ENCODE results near the gene TMEM94. TPM values are rescaled to one million over a fixed set of nuclear protein-coding genes. Genes with fewer than 3 reads are reported as not detected.

The TMEM94 gene
- total and polyA plus RNA-seq, 5 donors from 2014 or later: 4.0 to 94.7 (median 7.1) TPM

DNA sequence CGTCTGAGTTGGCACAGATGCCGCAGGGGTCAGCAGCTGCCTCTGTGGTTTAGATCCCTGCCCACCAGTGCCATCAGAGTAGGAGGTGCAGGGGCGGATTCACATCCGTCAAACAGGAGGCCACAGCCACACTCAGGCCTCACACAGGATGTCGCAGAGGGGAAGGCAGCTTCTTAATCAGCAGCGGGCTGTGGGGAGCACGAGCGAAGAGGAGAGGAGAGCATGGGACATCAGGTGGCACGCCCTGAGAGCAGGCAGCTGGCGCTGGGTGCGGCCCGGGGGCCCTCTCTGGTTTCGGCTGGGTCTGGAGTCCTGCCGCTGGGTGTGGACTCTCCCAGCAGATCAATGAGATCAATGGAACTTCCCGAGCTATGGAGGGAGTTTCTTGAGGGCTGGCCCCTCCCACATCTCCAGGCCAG lies 78.7 kb downstream of the TMEM94 start:
- Mint-ChIP-seq H3K27ac (peak overlapping the region; percentile 91 to 98 (median 93)), H3K9me3 (no peaks in the 10 kb centered on the region), H3K36me3 (peaks cover 4% of the 10 kb centered on the region), H3K27me3 (no peaks in the 10 kb centered on the region), H3K4me3 (peak overlapping the region in 3 of 4 donors; percentile 41 to 81 (median 48)), H3K4me1 (peaks cover 0 to 33% (median 20%) of the 10 kb centered on the region in 4 donors)
- Histone ChIP-seq H3K4me1 (ENCODE audit: control insufficient read depth, insufficient read depth, low read length, poor library complexity, severe bottlenecking) (peaks cover 14% of the 10 kb centered on the region), H3K9me3 (ENCODE audit: control insufficient read depth in 2 of 2, low read length in 2 of 2) (no peaks in the 10 kb centered on the region), H3K27me3 (ENCODE audit: control insufficient read depth, insufficient read depth, low read length) (no peaks in the 10 kb centered on the region), H3K4me3 (ENCODE audit: low read depth, low read length) (no peak overlapping the region), H3K36me3 (ENCODE audit: control insufficient read depth, insufficient read depth, low read length) (no peaks in the 10 kb centered on the region), H3K27ac (ENCODE audit: insufficient read depth, low read length, poor library complexity, severe bottlenecking) (peak overlapping the region; percentile 69)
- ATAC-seq (ENCODE audit: low read depth in 2 of 2): peak; percentile 95 to 98
- peak; percentile 13 to 93 (median 55) for DNase-seq

DNA sequence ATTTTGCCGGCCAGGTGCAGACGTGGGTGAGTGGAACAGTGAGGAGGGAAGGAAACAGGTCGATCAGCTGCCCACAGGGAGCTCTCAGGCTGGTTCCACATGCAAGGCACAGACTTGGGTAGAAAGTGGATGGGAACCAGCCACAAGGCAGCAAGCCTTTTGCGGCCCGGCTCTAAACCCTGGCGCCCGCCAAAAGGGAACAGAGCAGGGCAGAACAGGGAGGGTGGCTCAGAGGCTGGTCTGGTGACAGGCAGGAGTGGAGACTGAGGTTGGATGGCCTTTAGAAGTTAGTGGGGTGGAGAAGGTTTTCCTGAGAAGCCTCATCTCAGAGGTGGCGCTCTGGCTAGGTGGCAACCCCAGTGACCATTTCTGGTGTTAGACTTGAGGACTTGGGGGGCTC lies 79.4 kb downstream of the TMEM94 start:
- no peaks in the 10 kb centered on the region for H3K36me3 ChIP-seq (ENCODE audit: control insufficient read depth, insufficient read depth, low read length)
- peaks cover 14% of the 10 kb centered on the region for H3K4me1 ChIP-seq (ENCODE audit: control insufficient read depth, insufficient read depth, low read length, poor library complexity, severe bottlenecking)
- no peaks in the 10 kb centered on the region for H3K27me3 Mint-ChIP-seq
- H3K4me3 ChIP-seq (ENCODE audit: low read depth, low read length): no peak overlapping the region
- H3K9me3 ChIP-seq (ENCODE audit: control insufficient read depth in 2 of 2, low read length in 2 of 2): no peaks in the 10 kb centered on the region
- H3K27me3 ChIP-seq (ENCODE audit: control insufficient read depth, insufficient read depth, low read length): no peaks in the 10 kb centered on the region
- peaks cover 4% of the 10 kb centered on the region for H3K36me3 Mint-ChIP-seq
- peak overlapping the region; percentile 69 for H3K27ac ChIP-seq (ENCODE audit: insufficient read depth, low read length, poor library complexity, severe bottlenecking)
- no peak for ATAC-seq (ENCODE audit: low read depth in 2 of 2)
- H3K9me3 Mint-ChIP-seq: no peaks in the 10 kb centered on the region
- H3K4me3 Mint-ChIP-seq: peak overlapping the region in 1 of 4 donors; percentile 11
- peaks cover 0 to 33% (median 20%) of the 10 kb centered on the region in 4 donors for H3K4me1 Mint-ChIP-seq
- peak overlapping the region in 2 of 3 donors; percentile 76 to 93 for H3K27ac Mint-ChIP-seq
- no peak for DNase-seq

DNA sequence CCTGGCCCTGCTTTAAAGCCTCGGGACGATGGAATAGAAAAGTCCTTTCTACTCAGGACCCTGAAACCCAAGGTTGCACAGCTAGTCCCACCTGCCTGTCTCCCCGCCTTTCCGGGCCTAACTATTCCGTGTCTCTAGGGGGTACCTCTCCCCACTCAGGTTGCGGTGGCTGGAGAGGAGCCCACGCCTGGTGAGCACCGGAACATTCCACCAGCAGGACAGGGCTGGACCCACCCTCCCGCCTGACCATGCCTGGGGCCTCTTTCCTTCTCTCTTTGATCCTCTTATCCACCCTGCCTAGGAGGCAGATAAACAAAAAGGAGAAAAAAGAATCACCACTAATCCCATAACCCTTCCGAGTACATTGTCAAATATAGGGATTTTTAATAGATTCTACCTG lies 79.9 kb downstream of the TMEM94 start:
- DNase-seq (no peak), ATAC-seq (ENCODE audit: low read depth in 2 of 2) (no peak)
- Histone ChIP-seq H3K36me3 (ENCODE audit: control insufficient read depth, insufficient read depth, low read length) (no peaks in the 10 kb centered on the region), H3K27ac (ENCODE audit: insufficient read depth, low read length, poor library complexity, severe bottlenecking) (no peak overlapping the region), H3K9me3 (ENCODE audit: control insufficient read depth in 2 of 2, low read length in 2 of 2) (no peaks in the 10 kb centered on the region), H3K27me3 (ENCODE audit: control insufficient read depth, insufficient read depth, low read length) (no peaks in the 10 kb centered on the region), H3K4me3 (ENCODE audit: low read depth, low read length) (no peak overlapping the region), H3K4me1 (ENCODE audit: control insufficient read depth, insufficient read depth, low read length, poor library complexity, severe bottlenecking) (peaks cover 14% of the 10 kb centered on the region)
- peaks cover 4% of the 10 kb centered on the region for H3K36me3 Mint-ChIP-seq
- H3K27ac Mint-ChIP-seq: peak overlapping the region in 2 of 3 donors; percentile 46 to 74
- peaks cover 0 to 33% (median 20%) of the 10 kb centered on the region in 4 donors for H3K4me1 Mint-ChIP-seq
- no peak overlapping the region for H3K4me3 Mint-ChIP-seq
- no peaks in the 10 kb centered on the region for H3K9me3 Mint-ChIP-seq
- H3K27me3 Mint-ChIP-seq: no peaks in the 10 kb centered on the region

DNA sequence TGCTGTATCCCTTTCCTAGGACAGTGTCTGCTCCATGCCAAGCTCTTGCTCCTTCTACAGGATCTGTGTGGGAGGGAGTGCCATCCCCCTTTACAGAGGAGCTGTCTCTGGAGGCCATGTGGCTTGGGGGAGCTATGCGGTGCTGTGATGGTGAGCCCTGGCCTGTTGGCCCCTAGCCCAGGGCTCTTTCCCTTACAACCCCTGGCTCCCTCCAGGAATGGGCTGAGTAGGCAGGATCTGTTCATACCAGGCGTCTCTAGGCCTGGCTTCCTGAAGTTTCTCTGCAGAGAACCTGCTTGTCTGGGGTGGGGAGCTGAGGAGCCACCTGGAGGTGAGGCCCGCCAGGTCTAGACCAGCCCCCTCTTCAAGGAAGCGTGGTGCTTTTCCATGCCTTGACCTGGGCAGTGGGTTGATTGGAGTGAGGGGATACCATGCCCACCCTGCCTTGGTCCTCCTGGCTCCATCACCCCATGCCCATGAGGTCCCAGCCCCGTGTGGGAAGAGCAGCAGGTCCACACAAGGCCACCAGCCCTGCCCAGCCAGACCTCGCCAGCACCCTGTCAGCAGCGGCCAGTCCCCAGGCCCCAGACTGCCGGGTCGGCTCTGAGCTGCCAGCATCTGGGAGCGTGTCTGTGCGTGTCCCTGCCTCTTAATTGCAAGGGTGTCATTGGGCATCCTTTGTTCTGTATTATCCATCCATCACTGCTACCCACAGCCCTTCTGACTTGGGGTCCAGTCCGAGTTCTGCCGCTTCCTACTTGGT lies 83.7 kb downstream of the TMEM94 start:
- Mint-ChIP-seq H3K9me3 (no peaks in the 10 kb centered on the region), H3K27ac (no peak overlapping the region), H3K4me3 (no peak overlapping the region), H3K4me1 (peaks cover 0 to 19% (median 9%) of the 10 kb centered on the region in 4 donors), H3K36me3 (peaks cover 4% of the 10 kb centered on the region), H3K27me3 (no peaks in the 10 kb centered on the region)
- ATAC-seq (ENCODE audit: low read depth in 2 of 2) (no peak), DNase-seq (no peak)
- no peak overlapping the region for H3K4me3 ChIP-seq (ENCODE audit: low read depth, low read length)
- H3K27me3 ChIP-seq (ENCODE audit: control insufficient read depth, insufficient read depth, low read length): no peaks in the 10 kb centered on the region
- H3K27ac ChIP-seq (ENCODE audit: insufficient read depth, low read length, poor library complexity, severe bottlenecking): no peak overlapping the region
- no peaks in the 10 kb centered on the region for H3K9me3 ChIP-seq (ENCODE audit: control insufficient read depth in 2 of 2, low read length in 2 of 2)
- peaks cover 4% of the 10 kb centered on the region for H3K36me3 ChIP-seq (ENCODE audit: control insufficient read depth, insufficient read depth, low read length)
- peaks cover 7% of the 10 kb centered on the region for H3K4me1 ChIP-seq (ENCODE audit: control insufficient read depth, insufficient read depth, low read length, poor library complexity, severe bottlenecking)

DNA sequence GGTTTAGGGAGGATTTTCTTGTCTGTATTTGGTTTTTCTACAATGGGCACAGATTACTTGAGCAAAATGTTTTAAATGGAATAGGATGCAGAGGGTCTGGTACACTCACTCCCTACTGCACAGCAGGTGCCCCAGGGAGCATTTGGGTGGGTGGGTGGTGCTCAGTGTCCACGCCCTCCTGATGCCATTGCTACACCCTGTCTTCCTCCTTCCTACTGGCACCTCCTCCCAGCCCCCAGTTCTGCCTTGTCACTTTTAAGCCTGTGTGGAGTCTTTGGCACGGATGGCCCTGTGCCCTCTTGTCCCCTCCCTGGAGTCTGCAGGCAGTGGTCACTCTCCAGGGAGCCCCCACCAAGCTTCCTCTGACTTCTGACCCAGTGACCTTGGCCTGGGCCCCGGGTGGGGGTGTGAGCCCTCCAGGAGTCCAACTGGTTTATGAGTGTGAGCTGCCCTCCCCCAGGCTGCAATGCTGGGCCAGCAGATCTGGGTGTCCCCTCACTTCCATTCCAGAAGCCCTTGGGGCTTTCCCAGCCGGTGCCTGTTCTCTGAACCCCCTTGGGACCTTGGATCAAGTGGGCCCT lies 84.6 kb downstream of the TMEM94 start:
- Histone ChIP-seq H3K27ac (ENCODE audit: insufficient read depth, low read length, poor library complexity, severe bottlenecking) (no peak overlapping the region), H3K9me3 (ENCODE audit: control insufficient read depth in 2 of 2, low read length in 2 of 2) (no peaks in the 10 kb centered on the region), H3K4me1 (ENCODE audit: control insufficient read depth, insufficient read depth, low read length, poor library complexity, severe bottlenecking) (no peaks in the 10 kb centered on the region), H3K36me3 (ENCODE audit: control insufficient read depth, insufficient read depth, low read length) (peaks cover 4% of the 10 kb centered on the region), H3K4me3 (ENCODE audit: low read depth, low read length) (no peak overlapping the region), H3K27me3 (ENCODE audit: control insufficient read depth, insufficient read depth, low read length) (no peaks in the 10 kb centered on the region)
- Mint-ChIP-seq H3K9me3 (no peaks in the 10 kb centered on the region), H3K27ac (no peak overlapping the region), H3K4me1 (peaks cover 0 to 10% (median 3%) of the 10 kb centered on the region in 4 donors), H3K4me3 (no peak overlapping the region), H3K36me3 (peaks cover 4% of the 10 kb centered on the region), H3K27me3 (no peaks in the 10 kb centered on the region)
- ATAC-seq (ENCODE audit: low read depth in 2 of 2) (no peak), DNase-seq (no peak)

DNA sequence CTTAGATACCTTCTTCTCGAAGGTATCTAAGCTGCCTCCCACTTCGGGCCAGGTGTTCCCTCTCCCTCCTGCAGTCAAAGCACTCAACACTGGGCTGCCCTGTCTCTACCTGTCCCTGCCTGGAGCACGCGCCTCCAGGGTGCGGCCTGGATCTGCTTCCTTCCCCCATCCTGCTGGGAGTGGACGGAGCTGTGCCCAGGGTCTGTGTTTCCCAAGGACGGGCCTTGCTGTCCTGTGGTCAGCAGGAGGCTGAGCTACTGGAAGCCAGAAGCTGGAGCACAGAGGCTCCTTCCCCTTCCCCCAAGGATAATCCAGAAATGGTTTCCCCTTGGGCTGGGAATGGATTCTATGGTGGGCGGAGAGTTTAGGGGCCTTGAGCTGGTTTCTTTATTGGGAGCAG lies 85.8 kb downstream of the TMEM94 start:
- H3K36me3 Mint-ChIP-seq: peaks cover 4% of the 10 kb centered on the region
- no peaks in the 10 kb centered on the region for H3K4me1 ChIP-seq (ENCODE audit: control insufficient read depth, insufficient read depth, low read length, poor library complexity, severe bottlenecking)
- DNase-seq: no peak
- no peaks in the 10 kb centered on the region for H3K9me3 ChIP-seq (ENCODE audit: control insufficient read depth in 2 of 2, low read length in 2 of 2)
- no peaks in the 10 kb centered on the region for H3K27me3 ChIP-seq (ENCODE audit: control insufficient read depth, insufficient read depth, low read length)
- no peak overlapping the region for H3K27ac ChIP-seq (ENCODE audit: insufficient read depth, low read length, poor library complexity, severe bottlenecking)
- H3K4me3 Mint-ChIP-seq: no peak overlapping the region
- no peak overlapping the region for H3K27ac Mint-ChIP-seq
- no peaks in the 10 kb centered on the region for H3K27me3 Mint-ChIP-seq
- ATAC-seq (ENCODE audit: low read depth in 2 of 2): no peak
- H3K4me3 ChIP-seq (ENCODE audit: low read depth, low read length): no peak overlapping the region
- peaks cover 7% of the 10 kb centered on the region for H3K36me3 ChIP-seq (ENCODE audit: control insufficient read depth, insufficient read depth, low read length)
- H3K4me1 Mint-ChIP-seq: peaks cover 0 to 7% (median 1%) of the 10 kb centered on the region in 4 donors
- no peaks in the 10 kb centered on the region for H3K9me3 Mint-ChIP-seq

DNA sequence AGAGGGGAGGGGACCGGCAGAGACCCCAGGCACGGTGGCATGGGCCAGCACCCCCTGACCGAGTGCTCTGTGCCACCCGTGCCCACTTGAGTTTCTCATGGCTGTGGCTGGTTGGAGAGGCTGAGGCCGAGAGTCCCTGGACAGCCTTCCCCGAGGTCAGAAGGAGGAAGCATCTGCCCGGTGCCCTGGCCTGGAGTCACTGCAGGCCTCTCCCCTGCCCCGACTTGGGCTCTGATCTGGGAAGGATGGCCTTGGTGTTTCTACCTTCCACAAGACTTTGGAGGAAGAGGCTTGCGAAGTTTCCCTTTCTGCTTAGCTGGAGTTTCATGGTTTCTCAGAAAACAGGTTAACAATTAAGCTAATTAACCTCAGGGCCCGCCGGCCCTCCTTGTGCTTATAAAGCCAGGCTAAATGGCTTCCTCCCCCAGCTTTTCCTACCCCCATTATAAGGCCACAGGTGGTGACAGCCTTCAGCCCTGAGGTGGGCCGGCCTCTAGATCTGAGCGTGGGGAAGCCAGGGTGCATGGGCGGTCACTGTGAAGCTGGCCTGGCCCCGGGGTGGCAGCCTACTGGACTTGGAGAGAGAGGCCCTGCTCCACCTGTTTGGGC lies 86.4 kb downstream of the TMEM94 start:
- no peak overlapping the region for H3K4me3 Mint-ChIP-seq
- H3K27ac Mint-ChIP-seq: no peak overlapping the region
- DNase-seq: no peak
- Histone ChIP-seq H3K4me1 (ENCODE audit: control insufficient read depth, insufficient read depth, low read length, poor library complexity, severe bottlenecking) (no peaks in the 10 kb centered on the region), H3K4me3 (ENCODE audit: low read depth, low read length) (no peak overlapping the region), H3K9me3 (ENCODE audit: control insufficient read depth in 2 of 2, low read length in 2 of 2) (no peaks in the 10 kb centered on the region), H3K27me3 (ENCODE audit: control insufficient read depth, insufficient read depth, low read length) (no peaks in the 10 kb centered on the region), H3K27ac (ENCODE audit: insufficient read depth, low read length, poor library complexity, severe bottlenecking) (no peak overlapping the region), H3K36me3 (ENCODE audit: control insufficient read depth, insufficient read depth, low read length) (peaks cover 7% of the 10 kb centered on the region)
- no peaks in the 10 kb centered on the region for H3K9me3 Mint-ChIP-seq
- H3K27me3 Mint-ChIP-seq: no peaks in the 10 kb centered on the region
- H3K36me3 Mint-ChIP-seq: peaks cover 4% of the 10 kb centered on the region
- peaks cover 0 to 7% (median 1%) of the 10 kb centered on the region in 4 donors for H3K4me1 Mint-ChIP-seq
- ATAC-seq (ENCODE audit: low read depth in 2 of 2): no peak

Data from CD4-positive, CD25-positive, alpha-beta regulatory T cell (primary cell).